Measurements from ENCODE around the gene MAMSTR. TPM values are rescaled to one million over a fixed set of nuclear protein-coding genes. Genes with fewer than 3 reads are reported as not detected.

The MAMSTR gene
- total RNA-seq, 1 donor = 1.7 TPM

DNA sequence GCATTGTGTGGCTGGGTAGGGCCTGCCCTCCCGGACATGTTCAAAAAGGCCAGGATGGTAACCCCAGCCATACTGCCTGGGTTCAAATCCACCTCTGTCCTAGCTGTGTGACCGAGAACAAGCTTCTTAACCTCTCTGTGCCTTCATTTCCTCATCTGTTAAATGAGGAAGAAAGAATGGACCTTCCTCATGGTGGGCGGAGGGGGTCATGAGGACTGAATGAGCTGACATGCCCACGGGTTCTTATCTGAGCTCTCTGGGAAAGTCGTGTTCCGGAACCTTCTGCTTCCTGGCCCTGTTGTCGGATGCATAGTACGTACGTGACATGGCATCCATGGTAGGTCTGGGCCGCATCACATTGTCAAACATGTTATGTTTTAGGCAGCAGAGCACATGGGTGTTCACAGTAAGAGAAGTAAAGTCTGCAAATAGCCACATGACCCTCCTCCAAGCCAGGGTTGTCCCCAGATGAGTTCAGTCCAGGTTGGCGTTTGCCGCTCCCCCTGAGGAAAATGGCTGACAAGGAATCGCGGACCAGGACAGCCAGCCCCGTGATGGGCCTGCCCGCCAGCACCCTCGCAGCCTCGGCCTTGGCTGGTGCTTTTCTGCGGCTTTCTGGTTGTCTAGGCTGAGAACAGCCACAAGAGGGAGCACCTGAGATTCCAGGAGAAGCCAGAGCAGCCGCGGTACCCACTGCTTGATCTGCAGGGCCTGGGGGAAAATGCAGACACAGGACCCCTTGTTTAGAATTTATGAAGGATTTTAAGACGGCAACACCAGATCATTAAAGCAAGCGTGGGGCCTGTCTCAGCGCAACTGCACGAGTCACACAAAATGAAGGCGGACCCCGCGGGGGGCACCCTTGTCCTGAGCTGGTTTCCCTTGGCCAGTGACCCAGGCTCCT, 44.4 kb downstream of the MAMSTR start:
- no peak overlapping the region for H3K4me3 ChIP-seq (ENCODE audit: low read depth, low read length)
- TF ChIP-seq, protein P1, sequence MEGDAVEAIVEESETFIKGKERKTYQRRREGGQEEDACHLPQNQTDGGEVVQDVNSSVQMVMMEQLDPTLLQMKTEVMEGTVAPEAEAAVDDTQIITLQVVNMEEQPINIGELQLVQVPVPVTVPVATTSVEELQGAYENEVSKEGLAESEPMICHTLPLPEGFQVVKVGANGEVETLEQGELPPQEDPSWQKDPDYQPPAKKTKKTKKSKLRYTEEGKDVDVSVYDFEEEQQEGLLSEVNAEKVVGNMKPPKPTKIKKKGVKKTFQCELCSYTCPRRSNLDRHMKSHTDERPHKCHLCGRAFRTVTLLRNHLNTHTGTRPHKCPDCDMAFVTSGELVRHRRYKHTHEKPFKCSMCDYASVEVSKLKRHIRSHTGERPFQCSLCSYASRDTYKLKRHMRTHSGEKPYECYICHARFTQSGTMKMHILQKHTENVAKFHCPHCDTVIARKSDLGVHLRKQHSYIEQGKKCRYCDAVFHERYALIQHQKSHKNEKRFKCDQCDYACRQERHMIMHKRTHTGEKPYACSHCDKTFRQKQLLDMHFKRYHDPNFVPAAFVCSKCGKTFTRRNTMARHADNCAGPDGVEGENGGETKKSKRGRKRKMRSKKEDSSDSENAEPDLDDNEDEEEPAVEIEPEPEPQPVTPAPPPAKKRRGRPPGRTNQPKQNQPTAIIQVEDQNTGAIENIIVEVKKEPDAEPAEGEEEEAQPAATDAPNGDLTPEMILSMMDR (IDR thresholded peaks at IDR 0.05; ENCODE audit: insufficient read depth, low read depth, low read length) = peak; percentile 88
- DNase-seq (ENCODE audit: low read depth) = peak; percentile 84

DNA sequence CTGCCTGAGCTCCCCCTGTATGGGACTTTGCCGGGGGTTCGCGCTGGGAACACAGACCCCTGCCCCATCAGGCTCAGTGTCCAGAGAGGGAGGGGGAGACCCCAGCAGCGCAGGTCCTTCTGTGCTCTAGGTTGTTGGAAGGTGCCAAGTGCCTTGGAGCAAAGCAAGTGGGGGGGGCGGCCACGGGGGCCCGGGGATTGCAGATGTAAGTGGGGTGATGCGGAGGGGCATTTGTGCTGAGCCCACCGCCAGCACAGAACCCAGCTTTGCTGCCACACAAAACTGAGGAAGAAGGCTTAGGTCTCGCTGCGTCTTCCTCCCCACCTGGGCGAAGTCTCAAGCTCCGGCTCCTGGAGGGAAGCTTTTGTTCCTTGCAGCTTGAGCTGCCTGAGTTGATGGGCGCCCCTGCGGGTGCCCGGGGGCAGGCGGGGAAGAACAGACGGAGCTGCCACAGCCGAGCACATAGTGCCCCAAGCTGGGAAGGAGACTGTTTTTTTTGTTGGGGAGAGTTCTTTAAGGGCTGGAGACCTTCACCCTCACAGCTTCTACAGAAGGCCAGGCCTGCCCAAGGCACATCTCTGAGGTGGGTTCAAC, 45.2 kb downstream of the MAMSTR start:
- TF ChIP-seq, protein P1 (IDR thresholded peaks at IDR 0.05; ENCODE audit: insufficient read depth, low read depth, low read length) = no peak
- H3K4me3 ChIP-seq (ENCODE audit: low read depth, low read length) = no peak overlapping the region
- DNase-seq (ENCODE audit: low read depth) = no peak

DNA sequence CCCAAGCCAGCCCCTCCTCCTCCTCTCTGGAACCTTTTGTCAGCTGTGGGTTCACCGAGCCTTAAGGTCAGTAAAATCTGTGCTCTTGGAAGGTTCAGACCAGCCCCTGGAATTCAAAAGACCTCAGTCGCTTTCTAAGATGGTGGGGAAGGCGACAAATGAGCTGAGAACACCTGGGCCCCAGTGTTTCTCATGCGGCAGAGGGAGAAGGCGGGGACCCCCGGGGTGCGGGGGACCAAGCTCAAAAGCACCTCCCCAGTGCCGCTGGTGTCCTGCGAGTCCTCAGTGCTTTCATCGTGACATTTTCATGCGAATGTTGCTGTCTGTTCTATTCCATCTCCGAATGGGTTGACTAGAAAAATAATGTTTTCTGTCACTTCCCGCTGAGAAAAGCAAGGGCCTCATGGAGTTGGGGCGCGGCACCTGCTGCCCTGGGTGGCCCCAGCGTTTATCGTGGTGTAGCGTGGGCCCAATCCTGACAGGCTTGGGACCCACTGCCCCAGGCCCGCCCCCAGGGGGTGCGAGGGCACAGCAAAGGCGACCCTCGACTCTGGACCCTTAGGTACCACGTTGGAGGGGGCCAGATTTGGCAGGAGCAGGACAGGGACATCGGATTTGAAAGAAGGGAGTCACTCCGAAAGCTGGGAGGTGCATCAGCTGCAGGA, 46.0 kb downstream of the MAMSTR start:
- TF ChIP-seq, protein P1 (IDR thresholded peaks at IDR 0.05; ENCODE audit: insufficient read depth, low read depth, low read length) = no peak
- no peak for DNase-seq (ENCODE audit: low read depth)
- no peak overlapping the region for H3K4me3 ChIP-seq (ENCODE audit: low read depth, low read length)

DNA sequence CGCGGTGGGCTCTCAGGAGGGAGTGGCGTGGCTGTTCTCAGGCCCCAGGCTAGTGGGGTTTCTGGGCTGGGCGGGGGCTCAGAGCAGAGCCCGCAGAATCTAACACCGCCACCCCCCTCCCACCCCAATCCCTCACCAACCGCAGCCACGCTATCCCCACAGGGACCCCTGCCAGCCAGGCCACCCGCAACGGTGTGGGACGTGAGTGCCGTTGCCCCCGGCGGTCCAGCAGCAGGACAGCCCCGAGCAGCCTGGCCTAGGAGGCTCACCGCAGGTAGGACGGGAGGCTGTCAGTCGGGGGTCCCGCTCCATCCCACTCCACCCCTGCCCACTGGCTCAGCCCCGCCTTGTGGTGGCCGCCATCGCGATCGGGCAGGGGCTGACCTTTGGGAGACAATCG, 46.5 kb downstream of the MAMSTR start, which contains the start of gene NTN5:
Gene NTN5, minus strand, starts transcription at position 24 of the 400 bp plus-strand sequence. CDS start 2,031 bp downstream, outside the sequence.
- no peak within 1 kb of the TSS for H3K4me3 ChIP-seq (ENCODE audit: low read depth, low read length)
- TF ChIP-seq, protein P1 (IDR thresholded peaks at IDR 0.05; ENCODE audit: insufficient read depth, low read depth, low read length) = no peak
- no peak for DNase-seq (ENCODE audit: low read depth)

DNA sequence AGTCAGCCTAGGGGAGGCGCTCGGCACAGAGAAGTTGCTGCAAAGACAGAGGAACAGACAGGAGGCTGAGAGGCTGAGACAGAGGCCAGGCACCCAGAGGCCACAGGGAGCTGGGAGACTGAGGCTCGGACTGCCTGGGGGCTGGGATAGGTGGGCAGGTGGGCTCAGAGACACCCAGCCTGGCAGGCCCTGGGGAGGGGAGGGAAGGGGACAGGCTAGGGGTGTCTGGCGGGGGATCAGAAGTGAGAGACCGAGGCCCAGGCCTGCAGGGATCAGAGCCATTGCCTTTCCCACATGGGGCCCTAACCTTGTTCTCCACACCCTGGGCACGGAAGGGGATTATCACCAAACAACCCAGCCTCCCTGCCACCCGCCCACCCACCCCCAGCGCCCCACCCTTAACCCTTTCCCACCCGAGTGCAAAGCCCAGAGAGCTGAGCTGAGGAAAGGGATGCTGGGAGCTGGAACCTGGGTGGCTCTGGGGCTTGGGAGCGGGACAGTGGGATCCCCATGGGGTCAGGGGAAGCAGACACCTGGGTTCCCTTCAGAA, 48.0 kb downstream of the MAMSTR start:
- no peak for DNase-seq (ENCODE audit: low read depth)
- no peak overlapping the region for H3K4me3 ChIP-seq (ENCODE audit: low read depth, low read length)
- TF ChIP-seq, protein P1 (IDR thresholded peaks at IDR 0.05; ENCODE audit: insufficient read depth, low read depth, low read length) = no peak

DNA sequence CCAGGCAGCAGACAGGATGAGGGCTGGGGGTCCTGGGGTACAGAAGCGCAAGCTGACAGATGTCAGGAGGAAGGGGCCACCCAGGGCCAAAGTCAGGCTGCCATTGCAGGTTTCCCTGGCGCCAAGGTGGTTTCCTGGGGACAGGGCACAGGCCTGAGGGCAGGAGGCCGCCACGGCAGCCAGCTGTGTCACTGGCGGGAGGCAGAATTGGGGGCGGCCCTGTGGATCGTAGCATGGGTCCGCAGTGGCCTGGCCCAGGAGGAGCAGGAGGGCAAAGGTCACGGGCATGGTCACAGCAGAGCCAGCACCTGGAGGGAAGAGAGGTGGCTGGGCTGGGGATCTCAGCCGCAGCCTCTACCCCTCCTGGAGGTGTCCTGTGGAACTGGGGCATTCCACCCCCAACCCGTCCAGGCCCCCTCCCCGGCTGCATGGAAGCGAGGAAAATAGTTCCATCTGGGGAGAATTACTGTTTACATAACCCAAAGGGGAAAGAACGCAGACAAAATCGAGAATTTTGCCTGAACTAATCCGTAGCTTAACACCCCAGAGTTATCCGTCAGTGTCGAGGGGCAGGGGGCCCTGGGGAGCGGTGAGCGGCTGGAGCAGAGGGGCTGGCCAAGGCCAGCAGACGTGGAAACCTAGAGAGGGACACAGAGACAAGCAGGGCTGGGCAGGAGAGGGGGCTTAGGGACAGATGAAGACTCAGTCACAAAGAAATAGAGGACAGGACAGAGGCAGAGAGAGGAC, 48.7 kb downstream of the MAMSTR start:
- TF ChIP-seq, protein P1 (IDR thresholded peaks at IDR 0.05; ENCODE audit: insufficient read depth, low read depth, low read length) = no peak
- DNase-seq (ENCODE audit: low read depth) = no peak
- H3K4me3 ChIP-seq (ENCODE audit: low read depth, low read length) = no peak overlapping the region

Measured in fibroblast of villous mesenchyme (primary cell).